C4-2B (cell line): Measurements from ENCODE around the gene LETM1.

ENCODE experiments used
- H3K27ac ChIP-seq: fragments of 450-650 bp; 2 replicates; pipeline ENCODE4 v1.5.1; 2017
- CTCF ChIP-seq: fragments of 450-650 bp; conservative IDR thresholded peaks from 2 replicates; pipeline ENCODE4 v1.5.1; 2017; ENCODE audit warnings: mild to moderate bottlenecking
- ZFX ChIP-seq: fragments of 450-650 bp; IDR thresholded peaks from 2 replicates; pipeline ENCODE4 v1.6.1; 2017

Gene LETM1

GRCh38 chr4:1899149-1900086, 43.5 kb upstream of the LETM1 start:
- TF ChIP-seq ZFX (no peak), CTCF (peak; percentile 90)
- H3K27ac ChIP-seq: peak overlapping the region; percentile 67

GRCh38 chr4:1898681-1899080, 42.7 kb upstream of the LETM1 start:
- peak overlapping the region; percentile 67 for H3K27ac ChIP-seq

DNA sequence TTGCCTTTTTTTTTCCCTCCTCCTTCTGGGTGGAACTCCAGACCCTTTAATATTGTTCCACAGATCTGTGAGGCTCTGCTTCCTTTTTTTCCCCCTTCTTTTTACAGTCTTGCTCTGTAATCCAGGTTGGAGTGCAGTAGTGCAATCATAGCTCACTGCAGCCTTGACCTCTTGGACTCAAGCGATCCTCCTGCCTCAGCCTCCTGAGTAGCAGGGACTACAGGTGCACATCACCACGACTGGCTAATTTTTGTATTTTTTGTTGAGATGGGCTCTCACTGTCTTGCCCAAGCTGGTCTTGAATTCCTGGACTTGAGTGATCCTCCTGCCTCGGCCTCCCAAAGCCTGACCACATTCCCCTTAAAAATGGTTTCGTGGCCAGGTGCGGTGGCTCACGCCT, 42.1 kb upstream of the LETM1 start:
- no peak for TF ChIP-seq ZFX
- no peak for TF ChIP-seq CTCF
- peak overlapping the region; percentile 2; the same call in 1 of the 2 replicates for H3K27ac ChIP-seq

More at GRCh38 chr4:1898681-1899080, 42.7 kb upstream of the LETM1 start:
- TF ChIP-seq ZFX (no peak), CTCF (no peak)

DNA sequence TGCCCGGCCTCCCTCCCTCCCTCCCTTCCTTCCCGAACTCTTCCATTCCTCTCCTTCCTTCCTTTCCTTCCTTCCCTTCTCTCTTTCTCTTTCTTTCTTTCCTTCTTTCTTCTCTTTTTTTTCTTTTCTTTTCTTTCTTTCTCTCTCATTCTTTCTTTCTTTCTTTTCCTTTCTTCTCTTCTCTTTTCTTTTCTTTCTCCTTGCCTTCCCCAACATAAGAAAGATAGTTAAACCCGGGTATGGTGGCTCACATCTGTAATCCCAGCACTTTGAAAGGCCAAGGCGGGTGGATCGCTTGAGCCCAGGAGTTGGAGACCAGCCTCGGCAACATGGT, 40.7 kb upstream of the LETM1 start:
- H3K27ac ChIP-seq: no peak overlapping the region
- no peak for TF ChIP-seq ZFX
- TF ChIP-seq CTCF: no peak

DNA sequence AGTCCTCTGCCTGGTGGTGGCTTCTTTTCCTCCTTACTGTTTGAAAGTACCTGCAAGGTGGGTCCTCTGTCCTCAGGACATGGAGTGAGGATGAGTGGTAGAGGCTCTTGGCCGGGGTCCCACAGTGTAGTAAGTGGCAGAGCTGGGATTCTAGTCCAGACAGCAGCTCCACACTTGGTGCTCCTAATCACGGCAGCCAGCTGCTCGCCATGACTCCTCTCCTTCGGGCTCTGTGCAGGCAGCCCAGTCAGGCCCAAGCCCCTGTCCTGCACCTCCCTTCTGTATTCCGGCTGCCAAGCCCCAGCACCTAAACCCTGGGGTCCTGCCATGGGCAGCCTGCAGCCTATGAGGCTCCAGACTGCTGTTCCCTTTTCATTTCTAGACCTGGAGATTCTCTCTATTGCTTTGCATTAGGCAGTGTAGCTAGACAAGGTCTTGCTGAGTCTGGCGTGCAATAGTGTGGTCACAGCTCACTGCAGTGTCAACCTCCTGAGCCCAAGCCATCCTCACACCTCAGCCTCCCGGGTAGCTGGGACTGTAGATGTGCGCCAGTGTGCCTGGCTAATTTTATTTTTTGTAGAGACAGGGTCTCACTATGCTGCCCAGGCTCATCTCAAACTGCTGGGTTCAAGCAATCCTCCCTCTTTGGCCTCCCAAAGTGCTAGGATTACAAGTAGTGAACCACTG, 40.2 kb upstream of the LETM1 start:
- H3K27ac ChIP-seq: no peak overlapping the region
- TF ChIP-seq ZFX: no peak
- TF ChIP-seq CTCF: no peak

DNA sequence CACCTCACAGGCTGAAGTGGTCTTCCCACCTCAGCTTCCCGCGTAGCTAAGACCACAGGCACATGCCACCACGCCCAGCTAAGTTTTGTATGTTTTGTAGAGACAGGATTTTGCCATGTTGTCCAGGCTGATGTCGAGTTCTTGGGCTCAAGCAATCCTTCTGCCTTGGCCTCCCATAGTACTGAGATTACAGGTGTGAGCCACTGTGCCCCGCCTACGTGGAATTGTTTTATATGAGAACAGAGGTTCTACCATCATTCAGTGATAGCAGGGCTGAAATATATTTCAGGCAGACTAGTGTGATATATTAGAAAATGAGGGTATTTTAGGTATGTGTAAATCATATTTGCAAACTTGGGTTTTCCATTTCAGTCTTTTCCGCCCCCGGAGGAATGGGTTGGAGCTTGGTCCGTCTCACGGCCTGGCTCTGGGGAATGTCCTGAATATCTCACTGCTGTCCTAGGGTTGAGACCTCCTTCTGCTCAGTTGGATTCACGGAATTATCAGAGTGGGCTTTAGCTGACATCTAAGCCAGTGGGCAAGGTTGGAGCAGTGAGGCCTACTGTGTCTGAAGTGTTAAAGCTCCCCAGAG, 35.1 kb upstream of the LETM1 start:
- no peak overlapping the region for H3K27ac ChIP-seq

More for the DNA sequence above, 35.1 kb upstream of the LETM1 start:
- no peak for TF ChIP-seq CTCF
- no peak for TF ChIP-seq ZFX
